ENCODE results near the gene DTWD1.
"Not testable (repeated sequence)": the region's sequence is repeated elsewhere in the genome, so short reads cannot be mapped to it uniquely, and the experiment has no call there.

The DTWD1 gene

GRCh38 chr15:49645941-49646340, 25.1 kb downstream of the DTWD1 start:
- no peak for DNase-seq (ENCODE audit: extremely low read depth in 1 of 2, low read depth in 1 of 2)

- no peak for DNase-seq (ENCODE audit: extremely low read depth in 1 of 2, low read depth in 1 of 2)
These were observed 26.0 kb downstream of the DTWD1 start for GRCh38 chr15:49646891-49647290.

- no peak for DNase-seq (ENCODE audit: extremely low read depth in 1 of 2, low read depth in 1 of 2)
These were observed 29.1 kb downstream of the DTWD1 start for GRCh38 chr15:49649987-49650386.

DNA sequence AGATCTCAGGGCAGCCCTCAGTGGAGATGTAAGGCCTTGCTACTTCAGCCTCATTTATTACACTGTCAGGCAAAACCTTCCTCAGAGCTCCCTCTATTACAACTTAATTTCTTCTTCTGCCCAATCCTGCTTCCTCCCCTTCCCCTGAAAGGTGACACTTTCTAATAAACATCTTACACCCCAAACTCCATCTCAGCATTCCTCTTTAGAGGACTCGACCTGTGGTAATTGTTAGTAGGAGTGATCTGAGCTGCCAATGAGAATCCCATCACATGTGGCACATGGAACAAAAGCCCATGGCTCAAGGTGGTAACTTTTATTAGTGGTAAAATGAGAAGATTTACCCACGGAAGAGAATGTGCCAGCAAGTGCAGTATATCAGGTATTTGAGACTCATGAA, 29.8 kb downstream of the DTWD1 start:
- DNase-seq (ENCODE audit: extremely low read depth in 1 of 2, low read depth in 1 of 2): no peak

- DNase-seq (ENCODE audit: extremely low read depth in 1 of 2, low read depth in 1 of 2): no peak
These were observed 32.1 kb downstream of the DTWD1 start for GRCh38 chr15:49652922-49653321.

GRCh38 chr15:49656734-49657133, 35.9 kb downstream of the DTWD1 start:
- DNase-seq (ENCODE audit: extremely low read depth in 1 of 2, low read depth in 1 of 2): no peak

DNA sequence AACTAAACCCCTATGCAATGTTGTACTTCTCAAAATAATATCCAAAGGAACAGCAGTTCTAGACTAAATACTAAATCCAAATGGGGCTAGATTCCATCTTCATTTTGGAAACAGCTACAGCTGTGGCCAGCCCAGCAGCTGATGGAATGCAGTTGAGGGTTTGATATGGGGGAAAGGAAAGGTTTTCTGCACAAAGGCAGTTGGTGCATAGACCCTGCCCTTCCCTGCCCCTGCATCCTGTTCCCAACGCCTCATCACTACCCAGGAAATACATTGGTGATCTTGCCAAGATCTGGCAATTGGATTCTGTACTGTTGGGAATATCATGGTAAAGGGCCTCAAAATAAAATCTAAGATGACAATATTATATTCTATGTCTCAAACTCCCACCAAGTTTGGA, 43.9 kb downstream of the DTWD1 start:
- no peak for DNase-seq (ENCODE audit: extremely low read depth in 1 of 2, low read depth in 1 of 2)

DNA sequence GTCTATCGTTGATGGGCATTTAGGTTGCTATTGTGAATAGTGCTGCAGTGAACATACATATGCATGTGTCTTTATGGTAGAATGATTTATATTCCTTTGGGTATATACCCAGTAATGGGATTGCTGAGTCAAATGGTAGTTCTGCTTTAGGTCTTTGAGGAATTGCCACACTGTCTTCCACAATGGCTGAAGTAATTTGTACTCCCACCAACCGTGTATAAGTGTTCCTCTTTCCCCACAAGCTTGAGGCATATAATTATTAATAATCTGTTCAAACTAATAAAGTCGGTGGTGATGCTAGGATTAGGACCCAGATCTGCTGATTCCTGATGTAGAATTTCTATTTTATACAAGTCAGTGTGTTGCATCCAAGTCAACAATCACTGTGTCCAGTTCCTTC, 45.6 kb downstream of the DTWD1 start:
- DNase-seq (ENCODE audit: extremely low read depth in 1 of 2, low read depth in 1 of 2): not testable (repeated sequence)

DNA sequence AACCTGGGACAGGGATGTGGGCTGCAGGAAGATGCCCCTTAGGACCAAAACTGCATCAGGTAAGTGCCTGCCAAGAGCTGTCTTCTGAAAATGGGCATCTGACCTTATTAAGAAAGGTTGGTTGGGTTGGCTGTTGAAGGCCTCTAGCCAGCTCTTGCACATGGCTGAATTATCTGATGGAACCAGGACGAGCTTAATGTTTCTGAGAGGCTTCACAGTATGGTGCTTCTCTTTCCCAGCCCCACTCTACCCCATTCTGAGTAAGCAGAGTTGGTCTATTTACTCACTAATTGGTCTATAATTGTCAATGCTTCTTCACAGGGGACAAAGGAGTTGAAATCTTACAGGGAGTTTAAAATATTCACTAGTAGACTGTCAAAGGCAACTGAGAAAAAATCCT, 48.4 kb downstream of the DTWD1 start:
- DNase-seq (ENCODE audit: extremely low read depth in 1 of 2, low read depth in 1 of 2): no peak

DNA sequence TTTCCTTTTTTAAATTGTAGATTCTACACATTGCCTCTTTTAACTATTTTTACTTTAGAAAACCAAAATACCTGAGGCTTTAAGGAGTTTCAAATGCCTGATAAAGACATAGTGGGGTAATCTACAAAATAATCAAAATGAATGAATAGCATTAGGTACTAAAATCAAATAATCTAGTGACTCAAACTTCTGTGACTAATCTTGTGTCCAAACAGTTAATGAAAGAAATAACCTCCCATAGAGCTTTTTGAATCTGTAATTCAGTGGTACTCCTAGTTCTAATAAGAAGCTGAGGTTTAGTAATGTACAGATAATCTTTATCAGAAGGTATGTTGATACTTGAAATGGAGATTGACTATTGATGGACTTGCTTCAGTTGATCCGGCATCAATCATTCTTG, 53.0 kb downstream of the DTWD1 start:
- DNase-seq (ENCODE audit: extremely low read depth in 1 of 2, low read depth in 1 of 2): no peak

DNA sequence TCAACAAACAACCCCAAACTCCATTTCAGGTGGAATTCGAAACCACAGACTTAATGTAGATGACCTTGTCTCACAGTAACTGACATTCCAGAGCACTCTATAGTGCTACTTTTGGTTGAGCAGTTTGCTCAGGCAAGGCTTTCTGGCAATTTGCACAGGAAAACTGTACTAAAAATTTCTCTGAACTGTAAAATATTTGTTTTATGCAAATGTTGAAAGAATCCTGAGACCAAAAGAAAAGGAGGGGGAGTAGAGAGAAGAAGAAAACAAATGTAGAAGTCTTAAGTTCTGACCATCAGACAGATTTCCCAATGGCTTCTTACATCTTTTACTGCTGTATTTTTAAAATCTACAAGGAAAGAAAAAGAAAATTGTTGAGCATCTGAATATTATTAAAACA, 53.5 kb downstream of the DTWD1 start:
- DNase-seq (ENCODE audit: extremely low read depth in 1 of 2, low read depth in 1 of 2): no peak

- no peak for DNase-seq (ENCODE audit: extremely low read depth in 1 of 2, low read depth in 1 of 2)
These were observed 54.2 kb downstream of the DTWD1 start for GRCh38 chr15:49675041-49675440.

GRCh38 chr15:49678655-49679054, 57.8 kb downstream of the DTWD1 start:
- DNase-seq (ENCODE audit: extremely low read depth in 1 of 2, low read depth in 1 of 2): no peak

DNA sequence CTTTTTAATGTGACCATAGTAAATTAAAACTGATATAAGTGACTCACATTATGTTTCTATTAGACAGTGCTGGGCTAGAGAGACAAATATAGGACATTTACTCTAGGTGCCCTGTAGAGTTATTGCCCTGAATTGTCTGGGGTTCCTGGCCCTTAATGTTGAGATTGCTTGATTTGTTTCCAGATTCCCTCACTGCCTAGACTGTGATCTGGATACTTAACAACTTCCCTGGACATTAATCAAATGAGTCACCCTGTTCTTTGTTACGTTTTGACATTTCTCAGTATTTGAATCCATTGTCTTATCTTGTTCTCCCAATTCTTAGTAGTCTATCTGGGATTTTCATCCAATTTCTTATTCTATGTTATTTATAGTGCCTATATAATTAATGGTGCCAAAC, 65.8 kb downstream of the DTWD1 start:
- no peak for DNase-seq (ENCODE audit: extremely low read depth in 1 of 2, low read depth in 1 of 2)

DNA sequence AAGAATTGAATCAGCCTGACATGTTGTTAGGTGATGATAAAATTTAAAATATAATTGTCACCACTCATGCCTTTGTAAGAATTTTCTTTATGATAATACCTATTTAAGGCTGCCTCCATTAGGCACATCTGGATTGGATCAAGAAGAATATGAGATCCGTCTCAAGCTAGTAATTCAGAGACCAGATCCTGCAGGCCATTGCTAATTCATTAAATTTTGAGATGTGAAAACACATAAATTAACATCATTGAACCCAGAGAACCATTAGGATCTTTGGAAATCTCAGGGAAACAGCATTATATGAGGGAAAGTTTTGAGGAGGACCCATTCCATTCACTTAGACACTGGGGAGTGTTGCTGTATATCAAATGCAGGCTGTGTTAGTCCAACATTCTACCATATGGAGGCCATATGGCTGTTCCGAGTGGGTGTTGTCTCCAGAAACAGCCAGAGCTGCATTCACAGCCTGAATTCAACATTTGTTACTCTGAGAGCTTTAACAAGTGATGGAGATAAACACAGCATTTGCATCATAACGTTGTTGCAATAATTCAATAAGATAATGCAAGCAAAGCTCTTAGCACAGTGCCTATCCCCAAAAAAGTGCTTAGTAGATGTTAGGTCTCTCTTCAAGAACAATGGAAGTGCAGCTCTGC, 67.4 kb downstream of the DTWD1 start:
- no peak for DNase-seq (ENCODE audit: extremely low read depth in 1 of 2, low read depth in 1 of 2)

- no peak for DNase-seq (ENCODE audit: extremely low read depth in 1 of 2, low read depth in 1 of 2)
These were observed 71.8 kb downstream of the DTWD1 start for GRCh38 chr15:49692514-49693090.

DNA sequence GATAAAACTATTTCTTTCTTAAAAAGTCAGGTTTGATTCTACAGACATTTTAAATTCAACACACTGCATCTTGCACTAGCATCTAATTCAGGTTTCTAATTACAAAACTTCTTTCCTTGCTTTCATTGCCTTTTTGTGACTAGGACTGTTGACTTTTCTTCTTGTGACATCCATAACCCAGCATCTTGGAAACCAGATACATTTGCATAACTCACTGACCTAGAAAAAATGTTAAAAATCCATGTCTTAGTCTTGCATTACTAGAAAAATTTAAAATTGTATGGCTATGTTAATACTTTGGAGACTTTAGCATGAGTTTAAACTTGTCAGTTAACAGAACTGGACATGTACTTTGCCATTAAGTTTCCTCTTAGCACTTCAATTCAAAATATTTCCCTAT, 72.7 kb downstream of the DTWD1 start:
- no peak for DNase-seq (ENCODE audit: extremely low read depth in 1 of 2, low read depth in 1 of 2)

GRCh38 chr15:49696433-49696832, 75.6 kb downstream of the DTWD1 start:
- no peak for DNase-seq (ENCODE audit: extremely low read depth in 1 of 2, low read depth in 1 of 2)

- DNase-seq (ENCODE audit: extremely low read depth in 1 of 2, low read depth in 1 of 2): no peak
These were observed 76.3 kb downstream of the DTWD1 start for GRCh38 chr15:49697121-49697520.

- DNase-seq (ENCODE audit: extremely low read depth in 1 of 2, low read depth in 1 of 2): not testable (repeated sequence)
These were observed 82.1 kb downstream of the DTWD1 start for GRCh38 chr15:49702982-49703381.

Measured in activated CD8-positive, alpha-beta memory T cell treated with anti-CD3 and anti-CD28 coated beads for 1 hour (primary cell).